RWPE1 (cell line): Measurements from ENCODE around the gene UBE2E2.

Source experiments
- CTCF ChIA-PET: fragments of 350-600 bp; sonication (Branson Sonifier 250); formaldehyde crosslinking; extraction: SDS; loops from one replicate; lab custom pipeline; 2021; lab: Yijun Ruan, JAX
- POLR2A ChIA-PET: fragments of 400-600 bp; formaldehyde crosslinking; extraction: SDS; loops from one replicate; lab custom pipeline; 2020; ENCODE audit warnings: antibody characterized with exemption; ENCODE audit not compliant: low non-redundant PET; lab: Yijun Ruan, JAX
- DNase-seq: peaks from one replicate; pipeline ENCODE4 v3.0.0; 2012; ENCODE audit warnings: low spot score
- H3K27ac ChIP-seq: fragments of 450-650 bp; 2 replicates; pipeline ENCODE4 v1.5.1; 2017
- CTCF ChIP-seq: fragments of 450-650 bp; conservative IDR thresholded peaks from 2 replicates; pipeline ENCODE4 v1.5.1; 2017; ENCODE audit warnings: low read depth, mild to moderate bottlenecking

UBE2E2 gene

GRCh38 chr3:23209103-23209502, 6.0 kb downstream of the UBE2E2 start:
- TF ChIP-seq CTCF: no peak
- ChIA-PET POLR2A (no interaction called here), CTCF (no interaction called here)
- no peak for DNase-seq
- H3K27ac ChIP-seq: no peak overlapping the region

- ChIA-PET POLR2A (no interaction called here), CTCF (no interaction called here)
- DNase-seq: no peak
- H3K27ac ChIP-seq: no peak overlapping the region
- TF ChIP-seq CTCF: no peak
Observed at GRCh38 chr3:23209747-23210487, 6.8 kb downstream of the UBE2E2 start.

- H3K27ac ChIP-seq: no peak overlapping the region
- no peak for TF ChIP-seq CTCF
- no peak for DNase-seq
- POLR2A ChIA-PET: no interaction called here
- CTCF ChIA-PET: no interaction called here
Observed at GRCh38 chr3:23213813-23214212, 10.7 kb downstream of the UBE2E2 start.

- POLR2A ChIA-PET: no interaction called here
- CTCF ChIA-PET: no interaction called here
- H3K27ac ChIP-seq: no peak overlapping the region
- no peak for TF ChIP-seq CTCF
- no peak for DNase-seq
Observed at GRCh38 chr3:23217872-23218554, 14.9 kb downstream of the UBE2E2 start.

- no peak overlapping the region for H3K27ac ChIP-seq
- TF ChIP-seq CTCF: no peak
- ChIA-PET CTCF (no interaction called here), POLR2A (no interaction called here)
- no peak for DNase-seq
Observed at GRCh38 chr3:23219117-23219516, 16.0 kb downstream of the UBE2E2 start.

GRCh38 chr3:23219552-23219951, 16.4 kb downstream of the UBE2E2 start:
- CTCF ChIA-PET: no interaction called here
- POLR2A ChIA-PET: no interaction called here
- DNase-seq: no peak
- no peak overlapping the region for H3K27ac ChIP-seq
- no peak for TF ChIP-seq CTCF
